Erythroblast (primary cell): ENCODE results near the gene MAX.

Source experiments
- GATA1 ChIP-seq: IDR thresholded peaks from 2 replicates; pipeline ENCODE4 v1.6.1; 2011; ENCODE audit warnings: low read depth, mild to moderate bottlenecking, control low read depth, low read length, moderate library complexity
- POLR2A ChIP-seq: IDR thresholded peaks from 2 replicates; pipeline ENCODE4 v1.6.1; 2011; ENCODE audit warnings: mild to moderate bottlenecking, low read length

GRCh38 chr14:65042731-65043372 is 59.5 kb downstream of the MAX start:
- TF ChIP-seq POLR2A (no peak), GATA1 (peak; percentile 40)
